HUES6 (cell line): ENCODE measurements around the gene GAB2.

Source experiments
- H3K27ac ChIP-seq: 2 replicates; pipeline ENCODE4 v1.7.0; 2013; ENCODE audit warnings: low read depth, mild to moderate bottlenecking, low read length, inconsistent platforms
- H3K27me3 ChIP-seq: 2 replicates; pipeline ENCODE4 v1.6.1; 2013; ENCODE audit warnings: low read length; ENCODE audit not compliant: control insufficient read depth, insufficient read depth
- H3K36me3 ChIP-seq: 2 replicates; pipeline ENCODE4 v1.6.1; 2013; ENCODE audit warnings: low read length; ENCODE audit not compliant: control insufficient read depth, insufficient read depth
- H3K4me1 ChIP-seq: 2 replicates; pipeline ENCODE4 v1.6.1; 2013; ENCODE audit warnings: low read length; ENCODE audit not compliant: control insufficient read depth, insufficient read depth
- H3K4me3 ChIP-seq: 2 replicates; pipeline ENCODE4 v1.5.1; 2013; ENCODE audit warnings: low read depth, low read length
- H3K9ac ChIP-seq: one replicate; pipeline ENCODE4 v1.6.1; 2013; ENCODE audit warnings: mild to moderate bottlenecking, low read length
- H3K9me3 ChIP-seq: 2 replicates; pipeline ENCODE4 v1.6.1; 2013; ENCODE audit warnings: low read depth, low read length; ENCODE audit not compliant: control insufficient read depth, insufficient read depth

The GAB2 gene

GRCh38 chr11:78450866-78451265 lies 33.2 kb upstream of the GAB2 start:
- H3K27me3 ChIP-seq = no peaks in the 10 kb centered on the region
- no peak overlapping the region for H3K4me3 ChIP-seq
- H3K9ac ChIP-seq = no peak overlapping the region
- H3K36me3 ChIP-seq = peaks cover 7% of the 10 kb centered on the region
- no peaks in the 10 kb centered on the region for H3K4me1 ChIP-seq
- no peaks in the 10 kb centered on the region for H3K9me3 ChIP-seq
- H3K27ac ChIP-seq = no peak overlapping the region

- H3K9ac ChIP-seq = no peak overlapping the region
- H3K36me3 ChIP-seq = peaks cover 4% of the 10 kb centered on the region; the same call in 1 of the 2 replicates
- no peaks in the 10 kb centered on the region for H3K27me3 ChIP-seq
- no peaks in the 10 kb centered on the region for H3K9me3 ChIP-seq
- H3K4me1 ChIP-seq = no peaks in the 10 kb centered on the region
- H3K4me3 ChIP-seq = no peak overlapping the region
- H3K27ac ChIP-seq = no peak overlapping the region
Observed at GRCh38 chr11:78449866-78450265, 32.2 kb upstream of the GAB2 start.

GRCh38 chr11:78446210-78446609 lies 28.6 kb upstream of the GAB2 start:
- H3K9me3 ChIP-seq = no peaks in the 10 kb centered on the region
- H3K4me1 ChIP-seq = no peaks in the 10 kb centered on the region
- H3K27ac ChIP-seq = no peak overlapping the region
- no peak overlapping the region for H3K4me3 ChIP-seq
- H3K9ac ChIP-seq = no peak overlapping the region
- peaks cover 20% of the 10 kb centered on the region for H3K36me3 ChIP-seq
- H3K27me3 ChIP-seq = no peaks in the 10 kb centered on the region

- Histone ChIP-seq H3K9ac (no peak overlapping the region), H3K27ac (no peak overlapping the region), H3K4me1 (no peaks in the 10 kb centered on the region), H3K36me3 (peaks cover 23% of the 10 kb centered on the region), H3K4me3 (no peak overlapping the region), H3K27me3 (no peaks in the 10 kb centered on the region), H3K9me3 (no peaks in the 10 kb centered on the region)
Observed at GRCh38 chr11:78444726-78445125, 27.1 kb upstream of the GAB2 start.

GRCh38 chr11:78441956-78442355 lies 24.3 kb upstream of the GAB2 start:
- H3K9me3 ChIP-seq = no peaks in the 10 kb centered on the region
- H3K27me3 ChIP-seq = no peaks in the 10 kb centered on the region
- H3K4me3 ChIP-seq = no peak overlapping the region
- peaks cover 19% of the 10 kb centered on the region for H3K36me3 ChIP-seq
- no peak overlapping the region for H3K27ac ChIP-seq
- H3K4me1 ChIP-seq = no peaks in the 10 kb centered on the region
- no peak overlapping the region for H3K9ac ChIP-seq

- Histone ChIP-seq H3K4me3 (no peak overlapping the region), H3K27ac (no peak overlapping the region), H3K4me1 (no peaks in the 10 kb centered on the region), H3K9ac (no peak overlapping the region), H3K27me3 (no peaks in the 10 kb centered on the region), H3K36me3 (peaks cover 13% of the 10 kb centered on the region), H3K9me3 (no peaks in the 10 kb centered on the region)
Observed at GRCh38 chr11:78438298-78438975, 20.8 kb upstream of the GAB2 start.

- no peaks in the 10 kb centered on the region for H3K27me3 ChIP-seq
- H3K9ac ChIP-seq = no peak overlapping the region
- H3K4me3 ChIP-seq = no peak overlapping the region
- H3K4me1 ChIP-seq = peaks cover 5% of the 10 kb centered on the region; the same call in 1 of the 2 replicates
- H3K9me3 ChIP-seq = no peaks in the 10 kb centered on the region
- no peak overlapping the region for H3K27ac ChIP-seq
- peaks cover 2% of the 10 kb centered on the region for H3K36me3 ChIP-seq
Observed at GRCh38 chr11:78432956-78433355, 15.3 kb upstream of the GAB2 start.

GRCh38 chr11:78432058-78432515 lies 14.5 kb upstream of the GAB2 start:
- H3K27ac ChIP-seq = no peak overlapping the region
- H3K27me3 ChIP-seq = no peaks in the 10 kb centered on the region

GRCh38 chr11:78429660-78430059 lies 12.0 kb upstream of the GAB2 start:
- no peak overlapping the region for H3K4me3 ChIP-seq
- peaks cover 2% of the 10 kb centered on the region for H3K36me3 ChIP-seq
- H3K27me3 ChIP-seq = no peaks in the 10 kb centered on the region
- H3K4me1 ChIP-seq = peaks cover 15% of the 10 kb centered on the region
- H3K9me3 ChIP-seq = no peaks in the 10 kb centered on the region
- H3K9ac ChIP-seq = no peak overlapping the region
- H3K27ac ChIP-seq = no peak overlapping the region

More at GRCh38 chr11:78432058-78432515, 14.5 kb upstream of the GAB2 start:
- Histone ChIP-seq H3K36me3 (peaks cover 2% of the 10 kb centered on the region), H3K9ac (no peak overlapping the region), H3K4me3 (no peak overlapping the region), H3K4me1 (peaks cover 5% of the 10 kb centered on the region; the same call in 1 of the 2 replicates), H3K9me3 (no peaks in the 10 kb centered on the region)

- no peak overlapping the region for H3K27ac ChIP-seq
- H3K4me1 ChIP-seq = peaks cover 19% of the 10 kb centered on the region
- peaks cover 2% of the 10 kb centered on the region for H3K36me3 ChIP-seq
- H3K9me3 ChIP-seq = no peaks in the 10 kb centered on the region
- no peak overlapping the region for H3K9ac ChIP-seq
- H3K27me3 ChIP-seq = no peaks in the 10 kb centered on the region
- no peak overlapping the region for H3K4me3 ChIP-seq
Observed at GRCh38 chr11:78429209-78429608, 11.6 kb upstream of the GAB2 start.

GRCh38 chr11:78428773-78429172 lies 11.2 kb upstream of the GAB2 start:
- Histone ChIP-seq H3K27ac (no peak overlapping the region), H3K9me3 (no peaks in the 10 kb centered on the region), H3K9ac (no peak overlapping the region), H3K27me3 (no peaks in the 10 kb centered on the region), H3K4me1 (peaks cover 19% of the 10 kb centered on the region), H3K4me3 (no peak overlapping the region), H3K36me3 (peaks cover 2% of the 10 kb centered on the region)
